Fibroblast of villous mesenchyme (primary cell): ENCODE results near the gene DNAH3. TPM values are rescaled to one million over a fixed set of nuclear protein-coding genes. Genes with fewer than 3 reads are reported as not detected.
A peak's percentile ranks its signal among the peaks of the same experiment; 100 is the strongest.

Experiments used
- DNase-seq: peaks from one replicate; pipeline ENCODE4 v3.0.0-alpha.2; 2010; ENCODE audit warnings: low read depth
- H3K4me3 ChIP-seq: 2 replicates; pipeline ENCODE4 v1.5.1; 2011; ENCODE audit warnings: low read depth, mild to moderate bottlenecking, low read length
- total RNA-seq: library from RNA; depleted of rRNA; stranded (reverse); fragments of >200 nt; gene quantifications from 2 replicates; pipeline ENCODE4 v1.2.3, GENCODE V29; 2012
- TF ChIP-seq, protein P1 (sequence below): IDR thresholded peaks from 2 replicates; pipeline ENCODE4 v1.5.1; 2012; ENCODE audit warnings: low read depth, mild to moderate bottlenecking, low read length; ENCODE audit not compliant: insufficient read depth

Gene DNAH3
- total RNA-seq, 1 donor, result under 0.01 TPM

GRCh38 chr16:20928774-20929411 lies 221.8 kb downstream of the DNAH3 start:
- TF ChIP-seq, protein P1, sequence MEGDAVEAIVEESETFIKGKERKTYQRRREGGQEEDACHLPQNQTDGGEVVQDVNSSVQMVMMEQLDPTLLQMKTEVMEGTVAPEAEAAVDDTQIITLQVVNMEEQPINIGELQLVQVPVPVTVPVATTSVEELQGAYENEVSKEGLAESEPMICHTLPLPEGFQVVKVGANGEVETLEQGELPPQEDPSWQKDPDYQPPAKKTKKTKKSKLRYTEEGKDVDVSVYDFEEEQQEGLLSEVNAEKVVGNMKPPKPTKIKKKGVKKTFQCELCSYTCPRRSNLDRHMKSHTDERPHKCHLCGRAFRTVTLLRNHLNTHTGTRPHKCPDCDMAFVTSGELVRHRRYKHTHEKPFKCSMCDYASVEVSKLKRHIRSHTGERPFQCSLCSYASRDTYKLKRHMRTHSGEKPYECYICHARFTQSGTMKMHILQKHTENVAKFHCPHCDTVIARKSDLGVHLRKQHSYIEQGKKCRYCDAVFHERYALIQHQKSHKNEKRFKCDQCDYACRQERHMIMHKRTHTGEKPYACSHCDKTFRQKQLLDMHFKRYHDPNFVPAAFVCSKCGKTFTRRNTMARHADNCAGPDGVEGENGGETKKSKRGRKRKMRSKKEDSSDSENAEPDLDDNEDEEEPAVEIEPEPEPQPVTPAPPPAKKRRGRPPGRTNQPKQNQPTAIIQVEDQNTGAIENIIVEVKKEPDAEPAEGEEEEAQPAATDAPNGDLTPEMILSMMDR, result no peak
- no peak overlapping the region for H3K4me3 ChIP-seq
- DNase-seq, result peak; percentile 53

GRCh38 chr16:20925751-20926150 lies 224.9 kb downstream of the DNAH3 start:
- no peak overlapping the region for H3K4me3 ChIP-seq
- TF ChIP-seq, protein P1, result no peak
- DNase-seq, result no peak

DNA sequence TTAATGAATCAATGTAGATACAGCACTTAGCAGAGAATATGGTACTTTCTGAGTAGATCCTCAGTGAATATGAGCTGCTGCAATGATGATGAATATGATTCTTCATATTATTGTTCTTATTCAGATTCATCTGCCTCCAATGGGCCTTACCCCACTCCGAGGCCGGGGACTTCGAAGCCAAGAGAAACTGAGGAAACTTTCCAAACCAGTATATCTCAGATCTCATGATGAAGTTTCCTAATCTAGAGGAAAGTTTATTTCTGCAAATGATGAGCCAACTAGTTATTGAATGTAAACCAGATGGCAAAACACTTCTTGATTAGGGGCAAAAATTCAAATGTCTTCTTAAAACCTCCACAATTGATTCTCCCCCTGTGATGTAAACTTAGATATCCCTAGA lies 226.8 kb downstream of the DNAH3 start:
- DNase-seq, result no peak
- no peak overlapping the region for H3K4me3 ChIP-seq
- TF ChIP-seq, protein P1, result no peak

DNA sequence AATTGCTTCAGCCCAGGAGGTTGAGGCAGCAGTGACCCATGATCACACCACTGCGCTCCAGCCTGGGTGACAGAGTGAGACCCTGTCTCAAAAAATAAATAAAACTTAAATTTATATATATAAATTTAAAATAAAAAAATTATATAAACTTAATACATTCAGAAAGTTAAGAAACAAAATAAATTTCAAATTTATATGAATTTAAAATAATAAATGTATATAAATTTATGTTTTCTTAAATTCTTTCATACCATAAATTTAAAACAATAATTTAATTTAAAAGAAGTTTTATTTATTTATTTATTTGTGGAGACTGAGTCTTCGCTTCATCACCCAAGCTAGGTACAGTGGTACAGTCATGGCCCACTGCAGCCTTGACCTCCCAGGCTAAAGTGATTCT lies 229.8 kb downstream of the DNAH3 start:
- no peak for DNase-seq
- TF ChIP-seq, protein P1, result no peak
- H3K4me3 ChIP-seq, result no peak overlapping the region

DNA sequence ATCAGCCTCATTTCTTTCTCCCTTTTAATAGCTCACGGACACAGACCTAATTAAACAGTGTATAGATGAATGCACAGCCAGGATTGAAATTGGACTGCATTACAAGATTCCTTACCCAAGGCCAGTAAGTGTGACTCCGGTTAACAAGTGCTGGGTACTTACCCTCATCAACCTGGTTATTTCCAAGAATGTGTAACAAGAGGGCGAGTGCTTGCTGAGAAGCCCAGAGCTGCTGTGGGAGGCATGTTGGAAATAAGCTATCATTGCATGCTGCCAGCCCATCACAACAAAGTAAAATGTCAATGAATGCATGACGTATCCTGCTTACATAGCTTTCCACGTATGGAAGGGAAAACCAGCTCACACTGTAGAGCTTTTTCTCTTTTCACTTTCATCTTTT lies 230.6 kb downstream of the DNAH3 start:
- H3K4me3 ChIP-seq, result no peak overlapping the region
- no peak for DNase-seq

DNA sequence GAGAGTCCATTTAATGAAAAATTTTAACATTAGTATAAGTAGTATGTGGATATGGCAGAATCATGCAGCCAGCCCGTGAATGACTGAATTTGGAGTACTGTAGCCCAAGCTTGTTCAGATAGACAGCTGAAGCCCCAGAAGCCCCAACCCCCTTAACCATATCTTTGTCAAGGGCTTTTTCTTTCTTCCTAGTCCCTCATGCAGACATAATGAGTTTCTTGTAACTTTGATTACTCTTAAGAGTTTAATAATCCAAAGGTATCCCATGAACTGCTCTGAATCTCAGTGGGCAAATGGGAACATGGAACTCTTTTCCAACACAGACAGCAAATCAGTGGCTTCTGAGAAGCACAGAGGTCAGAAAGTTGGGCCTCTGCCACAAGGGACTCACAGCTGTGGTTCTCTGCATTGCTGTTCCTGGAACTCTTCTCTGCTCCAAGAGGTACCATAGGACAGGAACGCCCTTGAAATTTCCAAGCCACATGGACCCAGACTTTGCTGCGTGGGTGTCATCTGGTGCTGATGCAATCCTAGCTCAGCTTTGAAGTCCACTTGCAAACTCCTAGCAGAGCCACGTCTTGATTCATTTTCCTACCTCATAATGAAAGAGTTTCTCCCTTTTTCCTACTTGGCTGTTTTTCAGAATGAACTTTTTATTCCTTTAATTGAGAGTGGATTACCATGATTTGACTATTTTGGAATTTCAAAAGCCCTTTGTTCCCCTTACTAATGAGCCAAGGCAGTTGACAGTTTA lies 232.0 kb downstream of the DNAH3 start:
- H3K4me3 ChIP-seq, result no peak overlapping the region
- DNase-seq, result peak; percentile 85
- TF ChIP-seq, protein P1, result no peak

More for the DNA sequence above, 230.6 kb downstream of the DNAH3 start:
- TF ChIP-seq, protein P1, result no peak

GRCh38 chr16:20916942-20917341 lies 233.7 kb downstream of the DNAH3 start:
- DNase-seq, result no peak
- TF ChIP-seq, protein P1, result no peak
- H3K4me3 ChIP-seq, result no peak overlapping the region
